K562 (cell line): ENCODE measurements around the gene PTGR2. TPM values are rescaled to one million over a fixed set of nuclear protein-coding genes. Genes with fewer than 3 reads are reported as not detected.

Experiments used
- MEIS2 ChIP-seq: fragments of 450-650 bp; IDR thresholded peaks from 2 replicates; pipeline ENCODE4 v1.6.1; 2014; ENCODE audit warnings: mild to moderate bottlenecking; ENCODE audit not compliant: partially characterized antibody
- MTA2 ChIP-seq: fragments of 450-650 bp; IDR thresholded peaks from 2 replicates; pipeline ENCODE4 v1.6.1; 2016; ENCODE audit warnings: low read depth
- MTA3 ChIP-seq: fragments of 450-650 bp; formaldehyde crosslinking; IDR thresholded peaks from 2 replicates; pipeline ENCODE4 v1.6.1; 2017; ENCODE audit warnings: mild to moderate bottlenecking, borderline replicate concordance
- NFIC ChIP-seq: fragments of 450-650 bp; IDR thresholded peaks from 2 replicates; pipeline ENCODE4 v1.6.1; 2017; ENCODE audit warnings: mild to moderate bottlenecking, inconsistent platforms
- NUFIP1 ChIP-seq: fragments of 450-650 bp; IDR thresholded peaks from 2 replicates; pipeline ENCODE4 v1.6.1; 2018; ENCODE audit not compliant: partially characterized antibody
- POLR2G ChIP-seq: fragments of 200-400 bp; formaldehyde crosslinking; IDR thresholded peaks from 2 replicates; pipeline ENCODE4 v1.6.1; 2017; ENCODE audit warnings: low read depth, mild to moderate bottlenecking, antibody characterized with exemption, low read length, moderate library complexity
- PPARD ChIP-seq: fragments of 250-450 bp; sonication (Bioruptor Pico); IDR thresholded peaks from 2 replicates; pipeline ENCODE4 v1.8.0; 2022; ENCODE audit warnings: inconsistent platforms, mild to moderate bottlenecking, moderate library complexity
- ZNF324 ChIP-seq: fragments of 250-450 bp; sonication (Bioruptor Pico); IDR thresholded peaks from 2 replicates; pipeline ENCODE4 v1.4.0; 2020; ENCODE audit warnings: mild to moderate bottlenecking
- polyA plus RNA-seq, 8 experiments: library from polyadenylated mRNA; depleted of rRNA in 4 of 8; stranded (reverse) in 5 of 8; unstranded in 3 of 8; fragments of >200 nt; fragmentation: Nextera tagmentation in 2 of 8; fragmentation: Illumina TruSeq in 1 of 8; extraction: Ambion mirVana in 2 of 8; extraction: Trizol in 1 of 8; gene quantifications; 2 replicates each; pipeline versions ENCODE4 v1.2.1 to v1.2.3, GENCODE V29; 2011 to 2014; ENCODE audit warnings: inconsistent platforms in 1 of 8, missing spikeins in 1 of 8
- total RNA-seq, 7 experiments: library from RNA; depleted of rRNA in 6 of 7; stranded (reverse); fragments of >200 nt in 6 of 7; fragmentation: Illumina TruSeq in 2 of 7; extraction: Trizol in 2 of 7; gene quantifications; 2 replicates each; pipeline versions ENCODE4 v1.2.1 to v1.2.3, GENCODE V29; 2011 to 2021; ENCODE audit warnings: low replicate concordance in 1 of 7
- TF ChIP-seq, protein P1 (sequence below): fragments of 450-650 bp; IDR thresholded peaks from 2 replicates; pipeline ENCODE4 v1.7.1; 2018; ENCODE audit warnings: mild to moderate bottlenecking, low read depth; ENCODE audit not compliant: partially characterized antibody
- TF ChIP-seq, protein P2 (sequence below): fragments of 250-450 bp; sonication (Bioruptor Pico); IDR thresholded peaks from 2 replicates; pipeline ENCODE4 v1.4.0; 2020; ENCODE audit warnings: mild to moderate bottlenecking
- TF ChIP-seq, protein P3 (sequence below): fragments of 250-450 bp; sonication (Bioruptor Pico); IDR thresholded peaks from 2 replicates; pipeline ENCODE4 v1.4.0; 2020; ENCODE audit warnings: mild to moderate bottlenecking, moderate library complexity
- TF ChIP-seq, protein P4 (sequence below): sonication (generic); formaldehyde crosslinking; IDR thresholded peaks from 2 replicates; pipeline ENCODE4 v1.8.1; 2023; ENCODE audit warnings: mild to moderate bottlenecking, missing genetic modification reagents, moderate library complexity
- TF ChIP-seq, protein P5 (sequence below): sonication (generic); formaldehyde crosslinking; IDR thresholded peaks from 2 replicates; pipeline ENCODE4 v1.8.0; 2023; ENCODE audit warnings: mild to moderate bottlenecking, missing genetic modification reagents
- TF ChIP-seq, protein P6 (sequence below): fragments of 450-650 bp; formaldehyde crosslinking; IDR thresholded peaks from 2 replicates; pipeline ENCODE4 v1.4.0; 2022; ENCODE audit warnings: missing genetic modification characterization

The PTGR2 gene
- total and polyA plus RNA-seq, 9 of the 15 experiments (the other 6 are each of a cell fraction or from before 2014, with no cell fraction given): 7.4 to 23.0 (median 13.0) TPM

DNA sequence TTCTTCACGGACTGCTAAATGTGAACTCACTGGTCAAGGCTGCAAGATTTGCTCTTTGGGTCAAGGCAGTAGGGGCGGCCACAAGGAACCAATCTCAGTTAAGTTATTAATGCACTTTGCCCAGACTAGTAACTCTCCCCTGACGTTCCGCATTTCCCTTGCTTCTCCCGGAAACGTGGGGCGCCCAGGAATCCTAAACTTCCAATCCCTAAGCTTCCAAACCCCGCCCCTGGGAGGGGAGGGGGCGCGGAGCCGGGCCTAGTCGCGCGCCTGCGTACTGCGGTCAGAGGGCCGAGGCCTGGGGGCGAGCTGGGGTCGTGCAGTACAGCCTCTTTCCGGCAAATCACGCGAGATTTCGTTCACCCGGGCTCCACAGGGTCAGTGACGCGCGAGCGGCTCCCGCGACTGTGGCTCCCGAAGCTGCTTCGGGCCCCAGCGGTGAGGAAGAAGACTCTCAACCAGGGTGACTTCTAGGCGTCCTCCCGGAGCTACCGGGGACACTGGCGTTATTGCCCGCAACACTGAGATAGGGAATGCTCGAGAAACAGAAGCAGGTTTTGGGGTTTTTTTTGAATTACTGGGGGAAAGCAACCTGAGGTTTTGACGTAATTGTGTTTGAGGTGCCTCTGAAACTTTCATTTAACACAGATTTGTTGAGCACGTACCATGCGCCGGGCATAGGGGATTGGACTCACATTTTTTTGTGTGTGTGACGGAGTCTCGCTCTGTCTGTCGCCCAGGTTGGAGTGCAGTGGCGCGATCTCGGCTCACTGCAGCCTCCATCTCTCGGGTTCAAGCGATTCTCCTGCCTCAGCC lies at the start of gene PTGR2 (continued):
- TF ChIP-seq, protein P1, sequence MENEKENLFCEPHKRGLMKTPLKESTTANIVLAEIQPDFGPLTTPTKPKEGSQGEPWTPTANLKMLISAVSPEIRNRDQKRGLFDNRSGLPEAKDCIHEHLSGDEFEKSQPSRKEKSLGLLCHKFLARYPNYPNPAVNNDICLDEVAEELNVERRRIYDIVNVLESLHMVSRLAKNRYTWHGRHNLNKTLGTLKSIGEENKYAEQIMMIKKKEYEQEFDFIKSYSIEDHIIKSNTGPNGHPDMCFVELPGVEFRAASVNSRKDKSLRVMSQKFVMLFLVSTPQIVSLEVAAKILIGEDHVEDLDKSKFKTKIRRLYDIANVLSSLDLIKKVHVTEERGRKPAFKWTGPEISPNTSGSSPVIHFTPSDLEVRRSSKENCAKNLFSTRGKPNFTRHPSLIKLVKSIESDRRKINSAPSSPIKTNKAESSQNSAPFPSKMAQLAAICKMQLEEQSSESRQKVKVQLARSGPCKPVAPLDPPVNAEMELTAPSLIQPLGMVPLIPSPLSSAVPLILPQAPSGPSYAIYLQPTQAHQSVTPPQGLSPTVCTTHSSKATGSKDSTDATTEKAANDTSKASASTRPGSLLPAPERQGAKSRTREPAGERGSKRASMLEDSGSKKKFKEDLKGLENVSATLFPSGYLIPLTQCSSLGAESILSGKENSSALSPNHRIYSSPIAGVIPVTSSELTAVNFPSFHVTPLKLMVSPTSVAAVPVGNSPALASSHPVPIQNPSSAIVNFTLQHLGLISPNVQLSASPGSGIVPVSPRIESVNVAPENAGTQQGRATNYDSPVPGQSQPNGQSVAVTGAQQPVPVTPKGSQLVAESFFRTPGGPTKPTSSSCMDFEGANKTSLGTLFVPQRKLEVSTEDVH: no peak
- peak; percentile 88 for TF ChIP-seq POLR2G
- no peak for TF ChIP-seq PPARD (CRISPR knock-in tag)
- no peak for TF ChIP-seq ZNF324 (CRISPR knock-in tag)
- TF ChIP-seq NFIC: no peak
- no peak for TF ChIP-seq MTA2
- TF ChIP-seq, protein P2, sequence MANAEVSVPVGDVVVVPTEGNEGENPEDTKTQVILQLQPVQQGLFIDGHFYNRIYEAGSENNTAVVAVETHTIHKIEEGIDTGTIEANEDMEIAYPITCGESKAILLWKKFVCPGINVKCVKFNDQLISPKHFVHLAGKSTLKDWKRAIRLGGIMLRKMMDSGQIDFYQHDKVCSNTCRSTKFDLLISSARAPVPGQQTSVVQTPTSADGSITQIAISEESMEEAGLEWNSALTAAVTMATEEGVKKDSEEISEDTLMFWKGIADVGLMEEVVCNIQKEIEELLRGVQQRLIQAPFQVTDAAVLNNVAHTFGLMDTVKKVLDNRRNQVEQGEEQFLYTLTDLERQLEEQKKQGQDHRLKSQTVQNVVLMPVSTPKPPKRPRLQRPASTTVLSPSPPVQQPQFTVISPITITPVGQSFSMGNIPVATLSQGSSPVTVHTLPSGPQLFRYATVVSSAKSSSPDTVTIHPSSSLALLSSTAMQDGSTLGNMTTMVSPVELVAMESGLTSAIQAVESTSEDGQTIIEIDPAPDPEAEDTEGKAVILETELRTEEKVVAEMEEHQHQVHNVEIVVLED (CRISPR knock-in tag): no peak
- TF ChIP-seq, protein P3, sequence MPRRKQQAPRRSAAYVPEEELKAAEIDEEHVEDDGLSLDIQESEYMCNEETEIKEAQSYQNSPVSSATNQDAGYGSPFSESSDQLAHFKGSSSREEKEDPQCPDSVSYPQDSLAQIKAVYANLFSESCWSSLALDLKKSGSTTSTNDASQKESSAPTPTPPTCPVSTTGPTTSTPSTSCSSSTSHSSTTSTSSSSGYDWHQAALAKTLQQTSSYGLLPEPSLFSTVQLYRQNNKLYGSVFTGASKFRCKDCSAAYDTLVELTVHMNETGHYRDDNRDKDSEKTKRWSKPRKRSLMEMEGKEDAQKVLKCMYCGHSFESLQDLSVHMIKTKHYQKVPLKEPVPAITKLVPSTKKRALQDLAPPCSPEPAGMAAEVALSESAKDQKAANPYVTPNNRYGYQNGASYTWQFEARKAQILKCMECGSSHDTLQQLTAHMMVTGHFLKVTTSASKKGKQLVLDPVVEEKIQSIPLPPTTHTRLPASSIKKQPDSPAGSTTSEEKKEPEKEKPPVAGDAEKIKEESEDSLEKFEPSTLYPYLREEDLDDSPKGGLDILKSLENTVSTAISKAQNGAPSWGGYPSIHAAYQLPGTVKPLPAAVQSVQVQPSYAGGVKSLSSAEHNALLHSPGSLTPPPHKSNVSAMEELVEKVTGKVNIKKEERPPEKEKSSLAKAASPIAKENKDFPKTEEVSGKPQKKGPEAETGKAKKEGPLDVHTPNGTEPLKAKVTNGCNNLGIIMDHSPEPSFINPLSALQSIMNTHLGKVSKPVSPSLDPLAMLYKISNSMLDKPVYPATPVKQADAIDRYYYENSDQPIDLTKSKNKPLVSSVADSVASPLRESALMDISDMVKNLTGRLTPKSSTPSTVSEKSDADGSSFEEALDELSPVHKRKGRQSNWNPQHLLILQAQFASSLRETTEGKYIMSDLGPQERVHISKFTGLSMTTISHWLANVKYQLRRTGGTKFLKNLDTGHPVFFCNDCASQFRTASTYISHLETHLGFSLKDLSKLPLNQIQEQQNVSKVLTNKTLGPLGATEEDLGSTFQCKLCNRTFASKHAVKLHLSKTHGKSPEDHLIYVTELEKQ (CRISPR knock-in tag): no peak
- TF ChIP-seq, protein P4, sequence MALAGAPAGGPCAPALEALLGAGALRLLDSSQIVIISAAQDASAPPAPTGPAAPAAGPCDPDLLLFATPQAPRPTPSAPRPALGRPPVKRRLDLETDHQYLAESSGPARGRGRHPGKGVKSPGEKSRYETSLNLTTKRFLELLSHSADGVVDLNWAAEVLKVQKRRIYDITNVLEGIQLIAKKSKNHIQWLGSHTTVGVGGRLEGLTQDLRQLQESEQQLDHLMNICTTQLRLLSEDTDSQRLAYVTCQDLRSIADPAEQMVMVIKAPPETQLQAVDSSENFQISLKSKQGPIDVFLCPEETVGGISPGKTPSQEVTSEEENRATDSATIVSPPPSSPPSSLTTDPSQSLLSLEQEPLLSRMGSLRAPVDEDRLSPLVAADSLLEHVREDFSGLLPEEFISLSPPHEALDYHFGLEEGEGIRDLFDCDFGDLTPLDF (CRISPR knock-in tag): no peak
- peak; percentile 65 for TF ChIP-seq MEIS2
- TF ChIP-seq, protein P5, sequence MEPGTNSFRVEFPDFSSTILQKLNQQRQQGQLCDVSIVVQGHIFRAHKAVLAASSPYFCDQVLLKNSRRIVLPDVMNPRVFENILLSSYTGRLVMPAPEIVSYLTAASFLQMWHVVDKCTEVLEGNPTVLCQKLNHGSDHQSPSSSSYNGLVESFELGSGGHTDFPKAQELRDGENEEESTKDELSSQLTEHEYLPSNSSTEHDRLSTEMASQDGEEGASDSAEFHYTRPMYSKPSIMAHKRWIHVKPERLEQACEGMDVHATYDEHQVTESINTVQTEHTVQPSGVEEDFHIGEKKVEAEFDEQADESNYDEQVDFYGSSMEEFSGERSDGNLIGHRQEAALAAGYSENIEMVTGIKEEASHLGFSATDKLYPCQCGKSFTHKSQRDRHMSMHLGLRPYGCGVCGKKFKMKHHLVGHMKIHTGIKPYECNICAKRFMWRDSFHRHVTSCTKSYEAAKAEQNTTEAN (CRISPR knock-in tag): no peak; the same call in 1 of the 2 replicates
- no peak for TF ChIP-seq NUFIP1
- TF ChIP-seq, protein P6, sequence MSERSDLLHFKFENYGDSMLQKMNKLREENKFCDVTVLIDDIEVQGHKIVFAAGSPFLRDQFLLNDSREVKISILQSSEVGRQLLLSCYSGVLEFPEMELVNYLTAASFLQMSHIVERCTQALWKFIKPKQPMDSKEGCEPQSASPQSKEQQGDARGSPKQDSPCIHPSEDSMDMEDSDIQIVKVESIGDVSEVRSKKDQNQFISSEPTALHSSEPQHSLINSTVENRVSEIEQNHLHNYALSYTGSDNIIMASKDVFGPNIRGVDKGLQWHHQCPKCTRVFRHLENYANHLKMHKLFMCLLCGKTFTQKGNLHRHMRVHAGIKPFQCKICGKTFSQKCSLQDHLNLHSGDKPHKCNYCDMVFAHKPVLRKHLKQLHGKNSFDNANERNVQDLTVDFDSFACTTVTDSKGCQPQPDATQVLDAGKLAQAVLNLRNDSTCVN (CRISPR knock-in tag): 0 out of 2 replicates have a peak, but pooled peaks have one; percentile 34
- TF ChIP-seq MTA3: peak; percentile 56; the same call in 1 of the 2 replicates
